Vagina (tissue), 2 donors: ENCODE measurements around the gene SRRM2.

Source experiments
- CTCF ChIP-seq, 3 experiments: fragments of 450-650 bp in 2 of 3; fragments of 200-600 bp in 1 of 3; sonication (generic) in 1 of 3; IDR thresholded peaks; one replicate each; pipeline ENCODE4 v1.5.1; 2017 to 2019; ENCODE audit warnings: antibody characterized with exemption in 3 of 3, mild to moderate bottlenecking in 2 of 3, moderate library complexity in 2 of 3
- POLR2A ChIP-seq, 2 donors: fragments of 450-650 bp; IDR thresholded peaks; one replicate each; pipeline ENCODE4 v1.6.1; 2017; ENCODE audit warnings: antibody characterized with exemption in 2 of 2, mild to moderate bottlenecking in 2 of 2, moderate library complexity in 2 of 2
- POLR2AphosphoS5 ChIP-seq, 2 donors: sonication (generic); formaldehyde crosslinking; IDR thresholded peaks; one replicate each; pipeline ENCODE4 v1.9.0; 2017; ENCODE audit warnings: antibody characterized with exemption in 2 of 2, mild to moderate bottlenecking in 2 of 2, low read depth in 1 of 2; ENCODE audit not compliant: insufficient read depth in 1 of 2

GRCh38 chr16:2774161-2774891, 21.9 kb downstream of the SRRM2 start:
- TF ChIP-seq CTCF (IDR thresholded peaks at IDR 0.05), result no peak
- no peak for TF ChIP-seq POLR2A (IDR thresholded peaks at IDR 0.05)
- TF ChIP-seq POLR2AphosphoS5 (IDR thresholded peaks at IDR 0.05; ENCODE audit: insufficient read depth in 1 of 2, low read depth in 1 of 2), result no peak
